ENCODE data around the gene C6orf132. TPM values are rescaled to one million over a fixed set of nuclear protein-coding genes. Genes with fewer than 3 reads are reported as not detected.

Gene C6orf132
- total RNA-seq, 1 experiment from 2014 or later, result 48.4 TPM

DNA sequence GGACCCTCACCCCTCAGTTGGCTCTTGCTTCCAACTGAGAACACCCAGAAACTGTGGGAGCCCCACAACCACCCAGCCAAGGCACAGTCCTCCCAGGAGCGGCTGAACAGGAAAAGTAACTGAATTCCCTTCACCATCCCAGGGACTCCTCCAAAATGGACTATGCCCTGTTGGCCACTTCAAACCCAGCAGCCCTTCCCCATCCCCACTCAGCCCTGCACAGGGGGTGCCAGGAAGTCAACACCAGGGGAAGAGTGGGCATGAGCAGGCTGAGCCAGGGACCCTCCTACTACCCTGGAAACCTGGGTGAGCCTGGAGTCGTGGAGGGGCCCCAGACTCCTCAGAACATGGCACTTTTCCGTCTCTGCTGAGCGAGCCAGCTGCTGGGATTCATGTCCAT is 42.1 kb upstream of the C6orf132 start:
- peaks cover 37 to 56% of the 10 kb centered on the region in 2 experiments for H3K4me1 Mint-ChIP-seq

More for the DNA sequence above, 42.1 kb upstream of the C6orf132 start:
- H2BK120ac ChIP-seq (ENCODE audit: low read depth, low read length, poor library complexity, severe bottlenecking), result no peak overlapping the region
- H2AK5ac ChIP-seq (ENCODE audit: insufficient read length, low read length), result no peak overlapping the region
- no peak overlapping the region for H4K8ac ChIP-seq (replicated peaks; ENCODE audit: insufficient read length, low read depth, low read length)
- no peak overlapping the region for H2BK20ac ChIP-seq (ENCODE audit: low read depth, low read length, poor library complexity, severe bottlenecking)
- no peaks in the 10 kb centered on the region; the same call in 1 of the 2 replicates for H3K27me3 ChIP-seq (ENCODE audit: insufficient read depth, low read length)
- H3K79me2 ChIP-seq (ENCODE audit: insufficient read depth, low read length), result no peaks in the 10 kb centered on the region
- H3K18ac ChIP-seq (ENCODE audit: insufficient read length, low read depth, low read length), result no peak overlapping the region
- H3K56ac ChIP-seq (ENCODE audit: insufficient read length, low read depth, low read length), result no peak overlapping the region
- peak overlapping the region in 1 of 3 experiments; percentile 89; a peak in 2 of 7 replicates for H3K27ac Mint-ChIP-seq
- WGBS (ENCODE audit: extremely low coverage, insufficient read length, low lambda C conversion rate), result no CpG with 5 or more reads among the region's 4 CpGs
- no peak overlapping the region for H2BK15ac ChIP-seq (ENCODE audit: low read depth, low read length)
- H3K27ac ChIP-seq (ENCODE audit: insufficient read length, low read depth, low read length), result no peak overlapping the region
- H3K79me1 ChIP-seq (ENCODE audit: insufficient read depth, low read depth, low read length, poor library complexity, severe bottlenecking), result no peaks in the 10 kb centered on the region
- no peak overlapping the region; the same call in 1 of the 2 replicates for H3K14ac ChIP-seq (ENCODE audit: insufficient read depth, low read length)
- no peak overlapping the region for H4K91ac ChIP-seq (ENCODE audit: insufficient read length, low read depth, low read length)
- H3K4me1 ChIP-seq (ENCODE audit: insufficient read depth, low read length), result peaks cover 6% of the 10 kb centered on the region; the same call in 1 of the 2 replicates
- no peak overlapping the region for H2BK5ac ChIP-seq (ENCODE audit: insufficient read length, low read length)
- no peaks in the 10 kb centered on the region for H3K23me2 ChIP-seq (ENCODE audit: insufficient read length, low read depth, low read length, poor library complexity, severe bottlenecking)
- H2AFZ ChIP-seq (ENCODE audit: low read length), result no peak overlapping the region
- peaks cover 6 to 15% (median 7%) of the 10 kb centered on the region in 3 experiments; a peak in 6 of 7 replicates for H3K36me3 Mint-ChIP-seq (ENCODE audit: insufficient read depth in 1 of 3, low read depth in 3 of 3)
- no peak overlapping the region; a peak in 1 of 5 replicates for H3K4me3 Mint-ChIP-seq
- peaks cover 2% of the 10 kb centered on the region; the same call in 1 of the 2 replicates for H3K27me3 Mint-ChIP-seq (ENCODE audit: low read depth)
- H3K9me3 Mint-ChIP-seq, result no peaks in the 10 kb centered on the region
- no peaks in the 10 kb centered on the region for H3K9me3 ChIP-seq (ENCODE audit: control insufficient read depth, low read depth, low read length)
- TF ChIP-seq, protein P1, sequence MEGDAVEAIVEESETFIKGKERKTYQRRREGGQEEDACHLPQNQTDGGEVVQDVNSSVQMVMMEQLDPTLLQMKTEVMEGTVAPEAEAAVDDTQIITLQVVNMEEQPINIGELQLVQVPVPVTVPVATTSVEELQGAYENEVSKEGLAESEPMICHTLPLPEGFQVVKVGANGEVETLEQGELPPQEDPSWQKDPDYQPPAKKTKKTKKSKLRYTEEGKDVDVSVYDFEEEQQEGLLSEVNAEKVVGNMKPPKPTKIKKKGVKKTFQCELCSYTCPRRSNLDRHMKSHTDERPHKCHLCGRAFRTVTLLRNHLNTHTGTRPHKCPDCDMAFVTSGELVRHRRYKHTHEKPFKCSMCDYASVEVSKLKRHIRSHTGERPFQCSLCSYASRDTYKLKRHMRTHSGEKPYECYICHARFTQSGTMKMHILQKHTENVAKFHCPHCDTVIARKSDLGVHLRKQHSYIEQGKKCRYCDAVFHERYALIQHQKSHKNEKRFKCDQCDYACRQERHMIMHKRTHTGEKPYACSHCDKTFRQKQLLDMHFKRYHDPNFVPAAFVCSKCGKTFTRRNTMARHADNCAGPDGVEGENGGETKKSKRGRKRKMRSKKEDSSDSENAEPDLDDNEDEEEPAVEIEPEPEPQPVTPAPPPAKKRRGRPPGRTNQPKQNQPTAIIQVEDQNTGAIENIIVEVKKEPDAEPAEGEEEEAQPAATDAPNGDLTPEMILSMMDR (conservative IDR thresholded peaks at IDR 0.05), result no peak
- no peak overlapping the region for H3T11ph ChIP-seq (ENCODE audit: low read length)
- no peak for DNase-seq
- no peak overlapping the region for H4K5ac ChIP-seq (ENCODE audit: insufficient read length, low read depth, low read length)
- H3K4me2 ChIP-seq (ENCODE audit: insufficient read depth, insufficient read length, low read length), result no peak overlapping the region
- H2BK12ac ChIP-seq (ENCODE audit: insufficient read length, low read depth, low read length), result no peak overlapping the region
- H3K9ac ChIP-seq (ENCODE audit: extremely low read depth, insufficient read length, low read length), result no peak overlapping the region
- no peaks in the 10 kb centered on the region for H4K20me1 ChIP-seq (ENCODE audit: control insufficient read depth, insufficient read depth, insufficient read length)
- no peak overlapping the region for H3K4ac ChIP-seq (ENCODE audit: low read depth, low read length)
- H3K23ac ChIP-seq (ENCODE audit: insufficient read length, low read depth, low read length), result no peak overlapping the region
